ENCODE results near the gene LAPTM4A. TPM values are rescaled to one million over a fixed set of nuclear protein-coding genes. Genes with fewer than 3 reads are reported as not detected.

Gene LAPTM4A
- total RNA-seq, 1 experiment from 2014 or later: 125 TPM

GRCh38 chr2:20097889-20098714 lies 46.7 kb upstream of the LAPTM4A start:
- Histone ChIP-seq H3K4me1 (replicated peaks; ENCODE audit: insufficient read depth) (peaks cover 26% of the 10 kb centered on the region), H3K9me3 (ENCODE audit: insufficient read depth, low read depth) (no peaks in the 10 kb centered on the region), H3K4me2 (peak overlapping the region; percentile 51), H3K4me3 (no peak overlapping the region), H3K27me3 (ENCODE audit: insufficient read depth, low read depth) (no peaks in the 10 kb centered on the region), H3F3A (ENCODE audit: insufficient read depth, low read depth) (no peaks in the 10 kb centered on the region), H2AFZ (no peak overlapping the region), H3K36me3 (ENCODE audit: low read depth) (no peaks in the 10 kb centered on the region), H3K79me2 (ENCODE audit: low read depth) (no peaks in the 10 kb centered on the region), H4K20me1 (ENCODE audit: insufficient read depth) (no peaks in the 10 kb centered on the region), H3K27ac (peak overlapping the region; percentile 1; the same call in 1 of the 2 replicates), H3K9me2 (ENCODE audit: insufficient read depth) (no peaks in the 10 kb centered on the region)
- intact Hi-C loops (cut with micrococcal nuclease; ENCODE audit: unreplicated experiment): loop anchor here (1.0 to 10.0 kb wide), 5 partner anchors 83 to 1711 kb away; no protein-coding TSS in a partner anchor
- DNase-seq: peak; percentile 68 to 73
- no TSS peak for BruUV-seq (replicated peaks)
- ChIA-PET POLR2A (ENCODE audit: unreplicated experiment) (no interaction called here), CTCF (interaction anchor here (0.8 to 1.0 kb wide), 2 partner anchors 82 to 83 kb away, joined by 3 read pairs; no protein-coding TSS in a partner anchor)
- peak; percentile 90 for TF ChIP-seq CTCF (conservative IDR thresholded peaks at IDR 0.05)
- no peak for TF ChIP-seq EZH2 (IDR thresholded peaks at IDR 0.05; ENCODE audit: low read depth)

DNA sequence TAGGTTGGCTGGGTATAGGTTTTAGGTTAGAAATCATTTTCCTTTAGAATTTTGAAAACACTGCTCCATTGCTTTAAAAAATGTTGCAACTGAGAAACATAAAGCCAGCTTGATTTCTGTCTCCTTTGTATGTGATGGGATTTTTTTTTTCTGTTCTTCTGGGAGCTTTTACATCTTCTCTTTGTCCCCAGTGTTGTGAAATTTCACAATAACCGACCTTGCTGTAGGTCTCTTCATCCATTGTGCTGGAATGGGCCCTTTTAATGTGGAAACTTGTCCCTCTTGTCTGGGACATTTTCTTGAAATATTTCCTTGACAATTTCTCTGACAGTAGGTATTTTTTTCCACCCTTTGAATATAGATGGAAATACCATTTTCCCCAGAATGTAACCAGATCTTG lies 44.0 kb upstream of the LAPTM4A start:
- no peaks in the 10 kb centered on the region for H3K27me3 ChIP-seq (ENCODE audit: insufficient read depth, low read depth)
- ChIA-PET POLR2A (ENCODE audit: unreplicated experiment) (no interaction called here), CTCF (interaction anchor here (0.6 to 1.1 kb wide), 2 partner anchors 80 to 81 kb away, joined by 3 to 4 read pairs; no protein-coding TSS in a partner anchor)
- H3K4me3 ChIP-seq: no peak overlapping the region
- DNase-seq: no peak
- H3K9me2 ChIP-seq (ENCODE audit: insufficient read depth): no peaks in the 10 kb centered on the region
- no peaks in the 10 kb centered on the region for H3K9me3 ChIP-seq (ENCODE audit: insufficient read depth, low read depth)
- no peak overlapping the region for H3K4me2 ChIP-seq
- no peak for TF ChIP-seq EZH2 (IDR thresholded peaks at IDR 0.05; ENCODE audit: low read depth)
- no peak for TF ChIP-seq CTCF (conservative IDR thresholded peaks at IDR 0.05)
- no peak overlapping the region for H2AFZ ChIP-seq
- intact Hi-C loops (cut with micrococcal nuclease; ENCODE audit: unreplicated experiment): loop anchor here (10.0 kb wide), 2 partner anchors 731 to 1571 kb away; no protein-coding TSS in a partner anchor
- no TSS peak for BruUV-seq (replicated peaks)
- H3K36me3 ChIP-seq (ENCODE audit: low read depth): no peaks in the 10 kb centered on the region
- H3F3A ChIP-seq (ENCODE audit: insufficient read depth, low read depth): no peaks in the 10 kb centered on the region
- no peak overlapping the region for H3K27ac ChIP-seq
- peaks cover 43% of the 10 kb centered on the region for H3K4me1 ChIP-seq (replicated peaks; ENCODE audit: insufficient read depth)
- H4K20me1 ChIP-seq (ENCODE audit: insufficient read depth): no peaks in the 10 kb centered on the region
- H3K79me2 ChIP-seq (ENCODE audit: low read depth): no peaks in the 10 kb centered on the region

DNA sequence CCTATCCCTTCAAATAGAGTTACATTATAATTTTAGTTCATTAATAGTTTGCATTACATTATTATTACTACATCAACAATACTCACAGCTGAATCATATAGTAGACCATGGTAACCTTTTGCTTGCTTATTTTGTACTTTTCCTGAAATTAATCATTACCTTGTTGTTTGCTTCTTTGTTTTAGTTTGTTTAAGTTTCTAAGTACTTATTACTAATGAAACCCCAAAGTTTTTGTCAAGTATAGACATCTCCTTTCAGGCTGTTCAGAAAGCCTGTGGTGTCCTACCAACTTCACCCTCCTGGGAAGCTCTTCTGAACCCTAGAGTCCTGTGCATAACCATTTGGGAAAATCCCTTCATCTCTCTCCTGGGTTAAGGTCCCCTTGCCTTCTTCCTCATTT lies 43.5 kb upstream of the LAPTM4A start:
- intact Hi-C loops (cut with micrococcal nuclease; ENCODE audit: unreplicated experiment): loop anchor here (1.0 to 10.0 kb wide), 3 partner anchors 139 to 1570 kb away; no protein-coding TSS in a partner anchor
- CTCF ChIA-PET: interaction anchor here (1.1 kb wide), 1 partner anchor 80 kb away, joined by 4 read pairs; no protein-coding TSS in a partner anchor
- Histone ChIP-seq H3K4me2 (peak overlapping the region; percentile 5), H3K36me3 (ENCODE audit: low read depth) (no peaks in the 10 kb centered on the region), H3K27ac (peak overlapping the region; percentile 9), H3K9me2 (ENCODE audit: insufficient read depth) (no peaks in the 10 kb centered on the region), H3K27me3 (ENCODE audit: insufficient read depth, low read depth) (no peaks in the 10 kb centered on the region), H3K9me3 (ENCODE audit: insufficient read depth, low read depth) (no peaks in the 10 kb centered on the region), H2AFZ (no peak overlapping the region), H4K20me1 (ENCODE audit: insufficient read depth) (no peaks in the 10 kb centered on the region), H3K4me1 (replicated peaks; ENCODE audit: insufficient read depth) (peaks cover 43% of the 10 kb centered on the region), H3K79me2 (ENCODE audit: low read depth) (no peaks in the 10 kb centered on the region), H3F3A (ENCODE audit: insufficient read depth, low read depth) (no peaks in the 10 kb centered on the region), H3K4me3 (no peak overlapping the region)
- TF ChIP-seq CTCF (conservative IDR thresholded peaks at IDR 0.05): no peak
- no peak for TF ChIP-seq EZH2 (IDR thresholded peaks at IDR 0.05; ENCODE audit: low read depth)
- POLR2A ChIA-PET (ENCODE audit: unreplicated experiment): interaction anchor here (0.5 kb wide), 1 partner anchor 90 kb away, joined by 10 read pairs; no protein-coding TSS in a partner anchor
- no TSS peak for BruUV-seq (replicated peaks)
- DNase-seq: no peak

Measured in PC-9 (cell line).